Measurements from ENCODE around the gene IL4. TPM values are rescaled to one million over a fixed set of nuclear protein-coding genes. Genes with fewer than 3 reads are reported as not detected.

IL4 gene
- total and polyA plus RNA-seq, 9 of the 15 experiments (the other 6 are each of a cell fraction or from before 2014, with no cell fraction given) = 0.22 to 0.62 TPM; not detected in 7

DNA sequence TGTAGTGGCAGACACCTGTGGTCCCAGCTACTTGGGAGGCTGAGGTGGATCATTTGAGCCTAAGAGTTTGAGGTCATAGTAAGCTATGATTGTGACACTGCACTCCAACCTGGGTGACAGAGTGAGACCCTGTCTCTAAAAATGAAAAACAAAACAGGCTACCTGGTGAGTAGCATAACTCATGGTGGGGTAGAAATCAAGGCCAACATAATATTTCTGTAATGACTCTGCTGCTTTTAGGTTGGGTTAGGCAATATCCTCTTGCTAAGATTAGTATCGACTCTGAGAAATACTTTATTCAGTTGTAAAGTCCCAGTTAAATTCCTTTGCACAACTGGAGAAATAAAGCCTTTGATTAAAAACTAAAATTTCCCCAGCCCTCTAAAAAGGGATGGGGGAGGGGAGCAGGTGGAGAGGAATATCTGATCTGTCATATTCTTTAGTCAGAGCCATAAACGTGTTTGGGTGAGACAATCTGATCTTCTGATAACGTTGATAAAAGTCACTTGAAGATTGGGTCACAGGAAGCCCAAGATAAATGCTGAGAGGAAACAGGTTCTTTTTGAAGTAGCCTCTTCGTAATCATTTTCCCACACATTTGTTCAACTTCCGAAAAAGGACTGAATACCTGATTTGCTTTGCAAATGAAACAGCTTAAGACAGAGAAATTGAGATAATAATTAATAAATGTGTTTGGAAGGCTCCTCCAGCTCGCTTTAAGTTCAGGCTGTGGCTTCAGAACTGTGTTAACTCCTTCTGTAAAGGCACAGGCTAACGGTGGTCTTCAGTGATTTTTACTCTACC is 14.9 kb downstream of the IL4 start (continued):
- TF ChIP-seq, protein P1, sequence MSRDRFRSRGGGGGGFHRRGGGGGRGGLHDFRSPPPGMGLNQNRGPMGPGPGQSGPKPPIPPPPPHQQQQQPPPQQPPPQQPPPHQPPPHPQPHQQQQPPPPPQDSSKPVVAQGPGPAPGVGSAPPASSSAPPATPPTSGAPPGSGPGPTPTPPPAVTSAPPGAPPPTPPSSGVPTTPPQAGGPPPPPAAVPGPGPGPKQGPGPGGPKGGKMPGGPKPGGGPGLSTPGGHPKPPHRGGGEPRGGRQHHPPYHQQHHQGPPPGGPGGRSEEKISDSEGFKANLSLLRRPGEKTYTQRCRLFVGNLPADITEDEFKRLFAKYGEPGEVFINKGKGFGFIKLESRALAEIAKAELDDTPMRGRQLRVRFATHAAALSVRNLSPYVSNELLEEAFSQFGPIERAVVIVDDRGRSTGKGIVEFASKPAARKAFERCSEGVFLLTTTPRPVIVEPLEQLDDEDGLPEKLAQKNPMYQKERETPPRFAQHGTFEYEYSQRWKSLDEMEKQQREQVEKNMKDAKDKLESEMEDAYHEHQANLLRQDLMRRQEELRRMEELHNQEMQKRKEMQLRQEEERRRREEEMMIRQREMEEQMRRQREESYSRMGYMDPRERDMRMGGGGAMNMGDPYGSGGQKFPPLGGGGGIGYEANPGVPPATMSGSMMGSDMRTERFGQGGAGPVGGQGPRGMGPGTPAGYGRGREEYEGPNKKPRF (IDR thresholded peaks at IDR 0.05; ENCODE audit: low read depth, low read length) = no peak
- no peak for TF ChIP-seq ADNP (tag; IDR thresholded peaks at IDR 0.05)
- TF ChIP-seq, protein P2, sequence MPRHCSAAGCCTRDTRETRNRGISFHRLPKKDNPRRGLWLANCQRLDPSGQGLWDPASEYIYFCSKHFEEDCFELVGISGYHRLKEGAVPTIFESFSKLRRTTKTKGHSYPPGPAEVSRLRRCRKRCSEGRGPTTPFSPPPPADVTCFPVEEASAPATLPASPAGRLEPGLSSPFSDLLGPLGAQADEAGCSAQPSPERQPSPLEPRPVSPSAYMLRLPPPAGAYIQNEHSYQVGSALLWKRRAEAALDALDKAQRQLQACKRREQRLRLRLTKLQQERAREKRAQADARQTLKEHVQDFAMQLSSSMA (CRISPR knock-in tag; IDR thresholded peaks at IDR 0.05) = no peak
- no peak for TF ChIP-seq CEBPG (CRISPR knock-in tag; IDR thresholded peaks at IDR 0.05)
- peak in 1 of 2 experiments; percentile 47; a peak in 3 of 4 replicates for TF ChIP-seq CEBPG (tag; conservative IDR thresholded peaks at IDR 0.05 in 1 of 2, IDR thresholded peaks at IDR 0.05 in 1 of 2)
- no peak for TF ChIP-seq ZNF253 (CRISPR knock-in tag; conservative IDR thresholded peaks at IDR 0.05)
- TF ChIP-seq, protein P3, sequence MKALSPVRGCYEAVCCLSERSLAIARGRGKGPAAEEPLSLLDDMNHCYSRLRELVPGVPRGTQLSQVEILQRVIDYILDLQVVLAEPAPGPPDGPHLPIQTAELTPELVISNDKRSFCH (CRISPR knock-in tag; IDR thresholded peaks at IDR 0.05) = no peak
- TF ChIP-seq, protein P3 (tag; IDR thresholded peaks at IDR 0.05) = no peak
- TF ChIP-seq TAL1 (IDR thresholded peaks at IDR 0.05) = 0 out of 2 replicates have a peak, but pooled peaks have one; percentile 20
- TF ChIP-seq, protein P4, sequence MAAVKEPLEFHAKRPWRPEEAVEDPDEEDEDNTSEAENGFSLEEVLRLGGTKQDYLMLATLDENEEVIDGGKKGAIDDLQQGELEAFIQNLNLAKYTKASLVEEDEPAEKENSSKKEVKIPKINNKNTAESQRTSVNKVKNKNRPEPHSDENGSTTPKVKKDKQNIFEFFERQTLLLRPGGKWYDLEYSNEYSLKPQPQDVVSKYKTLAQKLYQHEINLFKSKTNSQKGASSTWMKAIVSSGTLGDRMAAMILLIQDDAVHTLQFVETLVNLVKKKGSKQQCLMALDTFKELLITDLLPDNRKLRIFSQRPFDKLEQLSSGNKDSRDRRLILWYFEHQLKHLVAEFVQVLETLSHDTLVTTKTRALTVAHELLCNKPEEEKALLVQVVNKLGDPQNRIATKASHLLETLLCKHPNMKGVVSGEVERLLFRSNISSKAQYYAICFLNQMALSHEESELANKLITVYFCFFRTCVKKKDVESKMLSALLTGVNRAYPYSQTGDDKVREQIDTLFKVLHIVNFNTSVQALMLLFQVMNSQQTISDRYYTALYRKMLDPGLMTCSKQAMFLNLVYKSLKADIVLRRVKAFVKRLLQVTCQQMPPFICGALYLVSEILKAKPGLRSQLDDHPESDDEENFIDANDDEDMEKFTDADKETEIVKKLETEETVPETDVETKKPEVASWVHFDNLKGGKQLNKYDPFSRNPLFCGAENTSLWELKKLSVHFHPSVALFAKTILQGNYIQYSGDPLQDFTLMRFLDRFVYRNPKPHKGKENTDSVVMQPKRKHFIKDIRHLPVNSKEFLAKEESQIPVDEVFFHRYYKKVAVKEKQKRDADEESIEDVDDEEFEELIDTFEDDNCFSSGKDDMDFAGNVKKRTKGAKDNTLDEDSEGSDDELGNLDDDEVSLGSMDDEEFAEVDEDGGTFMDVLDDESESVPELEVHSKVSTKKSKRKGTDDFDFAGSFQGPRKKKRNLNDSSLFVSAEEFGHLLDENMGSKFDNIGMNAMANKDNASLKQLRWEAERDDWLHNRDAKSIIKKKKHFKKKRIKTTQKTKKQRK (IDR thresholded peaks at IDR 0.05; ENCODE audit: borderline replicate concordance, low read depth, low read length) = no peak
- TF ChIP-seq KDM5B (IDR thresholded peaks at IDR 0.05; ENCODE audit: insufficient replicate concordance, low read depth, low read length) = no peak
- peak; percentile 41; the same call in 1 of the 2 replicates for TF ChIP-seq CEBPB (tag; IDR thresholded peaks at IDR 0.05)
- TF ChIP-seq RUNX1 (IDR thresholded peaks at IDR 0.05; ENCODE audit: low read depth) = no peak
- TF ChIP-seq U2AF1 (optimal IDR thresholded peaks at IDR 0.05; ENCODE audit: low read depth, low read length) = no peak
- TF ChIP-seq, protein P5, sequence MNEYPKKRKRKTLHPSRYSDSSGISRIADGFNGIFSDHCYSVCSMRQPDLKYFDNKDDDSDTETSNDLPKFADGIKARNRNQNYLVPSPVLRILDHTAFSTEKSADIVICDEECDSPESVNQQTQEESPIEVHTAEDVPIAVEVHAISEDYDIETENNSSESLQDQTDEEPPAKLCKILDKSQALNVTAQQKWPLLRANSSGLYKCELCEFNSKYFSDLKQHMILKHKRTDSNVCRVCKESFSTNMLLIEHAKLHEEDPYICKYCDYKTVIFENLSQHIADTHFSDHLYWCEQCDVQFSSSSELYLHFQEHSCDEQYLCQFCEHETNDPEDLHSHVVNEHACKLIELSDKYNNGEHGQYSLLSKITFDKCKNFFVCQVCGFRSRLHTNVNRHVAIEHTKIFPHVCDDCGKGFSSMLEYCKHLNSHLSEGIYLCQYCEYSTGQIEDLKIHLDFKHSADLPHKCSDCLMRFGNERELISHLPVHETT (CRISPR knock-in tag; conservative IDR thresholded peaks at IDR 0.05 in 1 of 2, IDR thresholded peaks at IDR 0.05 in 1 of 2) = no peak
- no peak for TF ChIP-seq SRSF9 (IDR thresholded peaks at IDR 0.05; ENCODE audit: borderline replicate concordance, low read depth, low read length)
- TF ChIP-seq NEUROD1 (IDR thresholded peaks at IDR 0.05; ENCODE audit: borderline replicate concordance, low read depth, low read length, partially characterized antibody) = no peak
- TF ChIP-seq SLC30A9 (CRISPR knock-in tag; IDR thresholded peaks at IDR 0.05) = no peak
- TF ChIP-seq KLF16 (IDR thresholded peaks at IDR 0.05) = 0 out of 2 replicates have a peak, but pooled peaks have one; percentile 14

All from K562 (cell line).